ENCODE data around the gene NKX2-4.

GRCh38 chr20:21437816-21438215 is 40.5 kb upstream of the NKX2-4 start:
- no peak for TF ChIP-seq POLR2A (IDR thresholded peaks at IDR 0.05; ENCODE audit: low read length)
- TF ChIP-seq GATA1 (IDR thresholded peaks at IDR 0.05; ENCODE audit: low read depth, low read length): no peak

All from erythroblast (primary cell).